T-helper 1 cell (primary cell): ENCODE measurements around the gene NKIRAS2.
A peak's percentile ranks its signal among the peaks of the same experiment; 100 is the strongest.
"Not testable (repeated sequence)": the region's sequence is repeated elsewhere in the genome, so short reads cannot be mapped to it uniquely, and the experiment has no call there.

Experiments used
- DNase-seq, 5 donors: peaks; one replicate each; pipeline ENCODE4 v3.0.0-alpha.2; 2012 to 2020

Gene NKIRAS2

DNA sequence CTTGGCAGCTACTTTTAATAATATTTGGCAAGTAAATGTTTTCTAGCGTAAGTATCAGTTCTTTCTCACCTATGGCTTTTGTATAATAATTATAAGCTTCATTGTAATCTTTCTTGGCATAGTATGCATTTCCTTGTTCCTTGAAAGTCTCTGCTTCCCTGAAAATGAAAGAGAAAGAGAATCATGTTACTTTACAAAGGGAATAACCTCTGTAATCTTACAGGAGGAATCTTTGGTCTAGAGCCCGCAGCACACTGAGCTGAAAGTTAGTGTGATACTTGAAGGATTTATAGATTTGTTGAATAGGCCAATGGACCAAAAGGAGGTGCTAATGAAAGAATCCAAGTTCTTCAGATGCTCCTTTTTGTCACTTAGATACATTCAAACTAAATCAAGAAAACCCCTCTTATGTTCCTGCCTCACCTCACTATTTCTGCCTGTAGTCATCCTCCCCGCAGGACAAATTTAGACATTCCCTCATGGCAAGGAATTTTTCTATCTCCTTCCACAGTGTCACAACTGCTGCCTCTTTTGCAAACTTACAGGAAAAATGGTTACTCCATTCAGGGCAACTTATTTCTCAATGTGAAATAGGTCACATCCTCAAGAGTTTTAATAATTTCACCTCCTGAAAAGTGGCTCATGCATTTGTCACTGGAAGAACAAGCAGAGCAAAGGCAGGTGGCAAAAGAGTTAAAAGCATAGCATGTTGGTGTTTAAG lies 19.3 kb upstream of the NKIRAS2 start:
- DNase-seq = no peak

DNA sequence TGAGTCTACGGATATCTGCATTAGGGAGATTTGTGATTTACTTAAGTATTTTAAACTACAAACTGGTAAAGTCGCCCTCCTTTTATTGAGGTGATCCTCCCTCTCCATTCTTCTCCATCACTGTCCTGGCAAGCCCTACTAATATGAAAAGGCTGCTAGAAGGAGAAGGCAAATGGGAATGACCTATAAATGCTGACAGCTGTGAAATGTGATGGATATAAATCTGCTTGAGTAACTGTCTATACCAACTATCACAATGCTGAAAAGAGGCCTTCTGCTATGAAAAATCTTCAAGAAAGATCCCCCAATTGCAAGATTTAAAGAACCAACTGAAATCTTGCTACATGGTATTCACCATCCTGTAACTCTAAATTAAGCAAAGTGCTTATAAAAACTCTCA lies 18.2 kb upstream of the NKIRAS2 start:
- no peak for DNase-seq

DNA sequence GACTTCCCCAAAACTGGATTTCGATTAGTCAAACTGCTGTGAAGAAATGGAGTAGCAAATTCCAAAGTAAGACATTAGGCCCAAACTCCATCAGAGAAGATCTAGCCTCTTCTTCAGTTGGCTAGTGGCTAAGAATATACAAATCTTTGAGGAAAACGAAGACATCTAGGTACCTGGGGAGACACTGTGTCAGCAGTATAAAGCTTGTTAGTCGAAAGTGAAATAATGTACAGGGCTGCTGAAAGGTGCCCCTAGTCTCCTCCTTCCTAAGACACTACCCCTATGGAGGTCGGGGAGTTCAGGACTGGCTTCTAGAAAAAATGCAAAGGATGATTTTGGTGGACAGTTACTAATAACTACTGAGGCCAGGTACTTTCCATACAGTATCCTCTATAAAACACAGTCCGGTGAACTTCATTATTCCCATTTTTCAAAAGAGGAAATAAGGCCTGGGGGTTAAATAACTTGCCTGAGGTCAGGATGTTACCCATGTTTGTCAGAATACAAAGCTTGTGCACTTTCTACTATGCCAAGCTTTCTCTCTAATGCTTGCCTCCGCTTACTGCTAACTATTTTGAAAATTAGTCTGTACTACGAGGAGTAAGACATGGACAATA lies 17.6 kb upstream of the NKIRAS2 start:
- no peak for DNase-seq

DNA sequence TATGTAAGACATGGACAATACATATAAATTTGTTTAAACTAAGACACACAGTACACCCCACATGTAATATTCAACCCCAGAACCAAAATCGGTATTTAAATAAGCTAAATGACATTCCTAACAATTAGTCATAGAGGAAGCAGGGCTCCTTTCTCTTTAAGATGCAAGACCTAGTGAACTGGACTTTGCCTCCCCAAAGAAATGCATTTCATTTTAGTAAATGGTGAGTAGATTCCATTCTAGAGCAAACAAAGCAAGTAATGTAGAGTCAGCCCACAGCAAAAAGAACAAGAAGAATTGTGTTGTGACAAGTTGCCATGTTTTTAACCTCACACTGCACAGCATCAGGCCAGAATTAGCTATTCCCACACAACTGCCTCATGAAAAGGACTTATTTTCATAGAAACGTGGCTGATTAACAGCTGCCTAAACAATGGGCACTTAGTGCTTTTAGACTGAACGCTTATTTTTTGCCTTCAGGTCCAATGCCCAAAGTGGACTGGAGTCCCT lies 17.0 kb upstream of the NKIRAS2 start:
- no peak for DNase-seq

DNA sequence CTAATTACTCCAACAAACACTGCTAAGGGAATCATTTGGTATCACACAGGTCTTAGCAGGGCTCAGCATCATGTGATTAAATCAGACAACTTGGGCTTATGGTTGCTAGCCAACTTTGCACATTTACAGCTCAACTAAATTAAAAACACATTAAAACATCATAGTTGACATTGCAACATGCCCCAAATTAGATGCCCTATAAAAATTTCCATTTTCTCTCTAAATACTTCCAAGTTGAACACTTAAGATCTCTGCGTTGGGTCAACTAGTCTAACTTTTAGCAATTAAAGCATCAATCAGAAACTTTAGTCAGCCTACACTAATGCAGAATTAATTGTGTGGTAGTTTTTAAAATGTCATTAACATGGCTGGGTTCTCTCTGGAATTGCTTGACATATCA lies 14.7 kb upstream of the NKIRAS2 start:
- no peak for DNase-seq

DNA sequence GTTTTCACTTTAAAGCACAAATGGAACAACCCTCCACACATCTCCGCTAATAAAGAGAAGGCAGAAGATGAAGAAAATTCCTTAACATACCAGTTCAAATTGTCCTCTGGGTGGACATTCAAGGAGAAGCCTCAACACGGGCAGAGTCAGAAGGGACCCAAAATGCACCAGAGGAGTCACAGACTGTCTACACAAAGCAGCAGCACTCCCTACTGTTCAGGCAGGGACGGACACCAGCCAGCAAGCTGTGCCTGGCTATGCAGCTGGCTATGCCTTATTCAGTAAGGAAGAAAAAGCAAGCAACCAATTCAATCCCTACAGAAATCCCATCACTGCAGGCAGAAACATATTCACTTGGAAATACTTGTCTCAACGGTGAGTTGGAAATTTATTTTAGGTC lies 10.7 kb upstream of the NKIRAS2 start:
- no peak for DNase-seq

DNA sequence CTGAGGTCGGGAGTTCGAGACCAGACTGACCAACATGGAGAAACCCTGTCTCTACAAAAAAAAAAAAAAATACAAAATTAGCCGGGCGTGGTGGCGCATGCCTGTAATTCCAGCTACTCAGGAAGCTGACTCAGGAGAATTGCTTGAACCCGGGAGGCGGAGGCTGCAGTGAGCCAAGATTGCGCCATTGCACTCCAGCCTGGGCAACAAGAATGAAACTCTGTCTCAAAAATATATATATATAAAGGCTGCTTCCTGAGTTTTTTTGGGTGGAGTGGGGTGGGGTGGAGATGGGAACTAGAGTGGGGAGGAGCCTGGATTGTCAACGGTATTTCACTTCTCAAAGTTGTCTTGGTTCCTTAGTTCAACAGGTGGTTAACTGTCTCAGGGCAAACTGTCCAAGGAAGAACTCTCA lies 9.6 kb upstream of the NKIRAS2 start:
- DNase-seq = not testable (repeated sequence)

DNA sequence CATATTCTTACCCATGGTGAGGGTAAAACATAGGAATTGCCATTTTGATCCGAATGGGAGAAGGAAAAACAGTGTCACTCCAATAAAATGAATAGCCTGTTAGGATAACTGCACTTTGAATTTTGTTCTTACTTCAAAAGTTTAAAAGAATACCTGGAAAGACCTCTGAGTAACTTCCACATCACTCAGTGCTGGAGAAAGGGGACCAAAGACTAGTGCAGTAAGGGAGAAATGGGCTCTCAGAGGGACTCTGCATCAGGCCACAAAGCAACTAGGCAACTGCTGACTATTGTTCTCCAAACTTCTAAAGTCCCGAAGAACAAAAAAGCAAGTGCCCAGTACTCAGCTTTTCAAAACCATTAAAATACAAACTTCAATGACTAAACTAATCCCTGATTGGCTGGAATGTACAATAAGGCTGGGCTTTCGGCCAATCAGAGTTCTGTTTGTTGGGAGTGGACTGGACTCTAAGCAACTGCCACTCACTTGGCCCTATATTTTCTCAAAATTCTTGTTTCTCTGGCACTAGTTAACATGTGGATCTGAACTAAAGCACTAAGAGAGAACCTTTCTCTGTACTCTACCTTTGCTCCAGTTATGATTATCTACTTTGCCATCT lies 8.9 kb upstream of the NKIRAS2 start:
- DNase-seq = no peak

DNA sequence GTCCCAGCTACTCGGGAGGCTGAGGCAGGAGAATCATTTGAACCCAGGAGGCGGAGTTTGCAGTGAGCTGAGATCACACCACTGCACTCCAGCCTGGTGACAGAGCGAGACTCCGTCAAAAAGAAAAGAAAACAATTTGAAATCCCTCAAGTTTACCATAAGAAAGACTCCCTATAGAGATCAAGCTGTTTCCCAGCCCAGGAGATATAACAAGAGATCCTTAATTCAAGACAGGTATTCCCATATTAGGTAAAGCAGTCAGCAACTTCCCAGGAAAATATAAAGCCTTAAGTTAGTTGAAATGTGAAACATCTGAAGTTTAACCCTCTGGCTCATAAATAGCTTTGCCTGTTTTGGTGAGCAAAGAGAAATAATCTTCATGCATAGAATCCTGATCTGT lies 7.5 kb upstream of the NKIRAS2 start:
- not testable (repeated sequence) for DNase-seq

DNA sequence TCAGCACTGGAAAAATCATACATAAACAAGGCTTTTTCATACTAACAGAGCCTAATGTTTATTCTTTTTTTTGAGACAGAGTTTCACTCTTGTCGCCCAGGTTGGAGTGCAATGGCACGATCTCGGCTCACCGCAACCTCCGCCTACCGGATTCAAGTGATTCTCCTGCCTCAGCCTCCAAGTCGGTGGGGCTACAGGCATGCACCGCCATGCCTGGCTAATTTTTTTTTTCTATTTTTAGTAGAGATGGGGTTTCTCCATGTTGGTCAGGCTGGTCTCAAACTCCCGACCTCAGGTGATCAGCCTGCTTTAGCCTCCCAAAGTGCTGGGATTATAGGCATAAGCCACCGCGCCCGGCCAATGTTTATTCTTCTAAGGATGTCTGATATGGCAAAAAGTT lies 6.2 kb upstream of the NKIRAS2 start:
- not testable (repeated sequence) for DNase-seq

DNA sequence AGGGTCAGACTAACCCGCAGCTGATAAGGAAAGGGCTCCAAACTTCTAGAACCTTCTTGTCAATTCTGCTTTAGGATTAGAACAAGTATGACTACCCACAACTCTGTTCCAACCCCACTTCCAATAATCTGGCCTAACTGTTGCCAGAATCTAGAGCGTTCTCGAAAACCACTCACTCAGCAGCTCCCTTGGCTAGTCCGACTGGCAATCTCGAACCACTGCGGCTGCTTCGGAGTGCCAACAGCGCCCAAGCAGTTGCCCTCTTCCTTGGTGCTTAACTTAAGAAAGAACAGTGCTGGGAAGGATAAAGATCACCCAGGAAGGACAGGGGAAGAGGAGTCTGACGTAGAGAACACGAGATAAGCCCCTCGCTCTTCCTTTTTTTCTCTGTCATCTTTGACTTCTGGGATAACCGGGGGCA lies 3.5 kb upstream of the NKIRAS2 start:
- DNase-seq = peak in 1 of 5 donors; percentile 24

DNA sequence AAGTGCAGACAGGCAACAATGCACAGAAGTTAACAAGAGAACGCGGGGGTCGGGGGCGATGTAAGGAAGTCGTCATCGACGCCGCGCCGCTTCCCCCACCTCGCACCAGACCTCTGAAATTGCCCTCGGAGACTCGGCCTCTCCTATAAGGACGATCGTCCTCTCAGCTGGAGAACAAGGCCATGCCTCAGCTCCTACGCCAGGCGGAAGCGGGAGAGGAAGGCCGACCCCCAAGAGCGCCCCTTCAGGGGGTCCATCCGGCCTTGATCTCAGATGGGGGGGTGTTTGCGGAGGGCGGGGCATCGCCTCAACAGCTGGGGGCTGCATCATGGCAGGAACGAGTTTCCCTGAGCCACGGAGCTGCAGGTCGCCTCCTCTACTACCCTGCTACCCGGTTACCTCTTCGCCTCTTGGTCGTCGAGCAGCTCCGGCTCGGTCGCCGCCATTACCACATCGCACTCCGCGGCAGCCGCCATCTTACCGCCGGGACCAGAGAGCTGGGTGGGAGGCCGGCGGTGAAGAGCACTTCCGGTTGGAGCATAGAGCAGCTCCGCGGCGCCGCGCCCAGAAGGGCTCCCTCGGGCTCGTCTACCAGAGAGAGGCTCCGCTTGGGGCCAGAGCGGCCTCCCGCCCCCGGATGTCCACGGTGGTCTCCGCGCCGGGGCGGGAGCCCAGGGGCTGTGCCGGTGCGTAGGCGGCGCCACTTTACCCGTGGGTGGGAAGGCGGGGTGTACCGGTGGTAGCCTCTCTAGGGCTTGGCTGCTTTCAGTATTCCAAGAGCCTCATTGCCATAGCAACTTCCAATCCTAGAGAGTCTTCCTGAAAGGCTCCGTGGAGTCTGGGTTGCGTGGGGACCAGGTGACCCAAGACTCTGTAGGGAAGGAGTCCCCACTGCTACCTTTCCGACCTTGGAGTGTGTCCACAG lies 2.7 kb upstream of the NKIRAS2 start, which contains the start of gene DNAJC7:
DNAJC7 (minus strand) TSS at position 499 of the 925 bp plus-strand sequence; CDS start at position 476, 23 bp downstream.
- DNase-seq = peak; percentile 76 to 94 (median 83)

DNA sequence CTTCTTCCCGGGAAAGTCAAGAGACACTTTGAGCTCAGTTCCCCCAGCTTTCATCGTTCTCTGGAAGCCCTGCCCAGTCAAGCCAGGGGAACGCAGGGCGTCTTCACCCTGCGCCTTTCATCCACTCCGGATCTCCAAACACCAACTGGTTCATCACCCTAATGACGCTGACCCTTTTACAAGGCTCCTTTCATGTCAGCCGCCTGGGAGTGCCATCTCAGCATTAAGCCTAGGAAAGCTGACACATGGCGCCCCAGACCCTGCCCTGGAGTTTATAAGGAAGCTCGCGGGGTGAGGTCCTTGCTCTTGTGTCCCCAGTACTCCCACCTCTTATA lies 2.1 kb upstream of the NKIRAS2 start:
- no peak for DNase-seq

DNA sequence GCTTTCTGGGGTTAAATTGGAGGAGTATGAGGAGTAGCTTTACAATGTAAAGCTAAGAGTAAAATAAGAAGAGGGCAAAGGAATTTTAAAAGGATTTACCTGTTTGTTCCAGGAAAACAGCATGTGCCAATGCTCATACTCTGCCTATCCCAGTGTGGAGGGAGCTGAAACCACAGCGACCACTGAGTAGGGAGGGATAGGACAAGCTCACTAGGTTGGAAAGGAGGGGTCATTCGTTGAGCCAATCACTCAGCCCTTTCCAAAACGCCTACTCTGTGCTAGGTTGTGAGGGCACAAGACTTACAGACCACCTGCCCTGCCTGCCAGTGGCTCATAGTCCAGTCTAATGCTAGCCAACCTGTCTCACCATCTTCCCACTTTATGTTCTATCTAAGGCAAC lies 1.6 kb upstream of the NKIRAS2 start:
- no peak for DNase-seq

DNA sequence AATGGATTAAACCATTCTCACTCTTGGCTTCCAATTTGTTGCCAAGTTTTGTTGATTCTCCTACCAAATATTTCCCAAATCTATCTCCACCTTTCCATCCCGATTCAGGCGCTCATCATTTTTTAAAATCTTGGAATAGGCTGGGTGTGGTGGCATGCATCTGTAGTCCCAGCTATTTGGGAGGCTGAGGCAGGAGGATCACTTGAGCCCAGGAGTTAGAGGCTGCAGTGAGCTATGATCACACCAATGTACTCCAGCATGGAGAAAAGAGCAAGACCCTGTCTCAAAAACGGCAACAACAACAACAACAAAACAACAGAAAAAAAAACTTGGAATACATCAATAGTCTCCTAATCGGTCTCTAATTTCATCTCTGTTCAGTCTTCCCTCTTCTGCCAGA lies 902 bp upstream of the NKIRAS2 start:
- DNase-seq = no peak

DNA sequence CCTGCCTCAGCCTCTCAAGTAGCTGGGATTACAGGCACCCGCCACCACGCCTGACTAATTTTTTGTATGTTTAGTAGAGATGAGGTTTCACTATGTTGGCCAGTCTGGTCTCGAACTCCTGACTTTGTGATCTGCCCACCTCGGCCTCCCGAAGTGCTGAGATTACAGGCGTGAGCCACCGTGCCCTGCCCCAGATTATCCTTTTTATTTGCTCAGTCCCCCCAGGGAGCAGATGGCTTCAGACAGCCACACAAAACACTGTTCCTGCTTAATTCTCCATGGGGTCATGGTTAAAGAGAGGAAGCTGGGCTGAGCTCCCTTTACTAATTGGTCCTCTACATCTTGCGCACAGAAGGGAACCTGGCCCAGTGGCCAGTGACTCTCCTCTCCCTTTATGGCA lies 955 bp downstream of the NKIRAS2 start:
- not testable (repeated sequence) for DNase-seq

DNA sequence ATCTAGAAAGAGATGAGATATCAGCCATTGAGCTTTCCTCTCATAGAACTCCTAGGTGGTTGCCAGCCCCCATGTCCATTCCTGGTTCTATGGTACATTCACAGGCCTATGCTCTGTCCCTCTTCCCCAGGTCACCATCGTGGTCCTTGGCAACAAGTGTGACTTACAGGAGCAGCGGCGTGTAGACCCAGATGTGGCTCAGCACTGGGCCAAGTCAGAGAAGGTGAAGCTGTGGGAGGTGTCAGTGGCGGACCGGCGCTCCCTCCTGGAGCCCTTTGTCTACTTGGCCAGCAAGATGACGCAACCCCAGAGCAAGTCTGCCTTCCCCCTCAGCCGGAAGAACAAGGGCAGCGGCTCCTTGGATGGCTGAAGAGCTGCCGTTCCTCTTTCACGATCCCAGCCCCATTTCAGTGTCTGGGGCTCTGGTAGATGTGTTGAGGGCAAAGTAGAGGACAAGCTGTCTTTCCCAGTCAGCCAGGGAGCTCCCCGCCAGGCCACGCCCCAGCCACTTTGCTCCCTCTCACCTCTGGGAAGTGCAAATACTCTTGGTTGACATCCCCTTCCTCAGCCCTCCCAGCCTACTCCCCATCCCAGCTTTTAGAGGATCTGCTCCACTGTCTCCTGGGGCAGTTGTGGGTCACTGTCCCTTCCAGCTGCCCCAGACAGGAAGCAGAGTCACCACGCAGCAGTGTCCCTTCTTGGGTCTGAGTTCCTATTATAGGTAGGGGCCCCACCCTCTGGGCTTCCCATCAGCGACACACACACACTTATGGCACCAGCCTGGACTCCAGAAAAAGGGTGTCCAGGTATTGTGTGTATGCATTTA lies 3.8 kb downstream of the NKIRAS2 start:
- DNase-seq = no peak

DNA sequence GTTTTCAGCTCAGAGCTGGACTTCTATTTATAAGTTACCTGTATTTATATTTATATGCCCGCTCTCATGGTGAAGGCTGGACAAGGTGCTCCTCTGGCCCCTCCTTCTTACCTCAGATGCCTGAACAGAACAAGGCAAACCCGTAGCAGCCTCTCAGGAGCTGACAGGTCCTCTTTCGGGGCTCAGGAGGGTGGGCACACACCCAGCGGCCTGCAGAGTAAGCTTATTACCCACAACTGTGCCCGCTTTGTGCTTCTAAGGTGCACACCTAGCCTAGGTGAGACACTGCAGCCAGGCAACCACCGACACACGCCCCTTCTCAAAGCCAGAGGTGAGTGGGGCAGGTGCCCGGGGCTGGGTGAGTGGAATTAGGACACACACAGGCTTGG lies 5.3 kb downstream of the NKIRAS2 start:
- no peak for DNase-seq

DNA sequence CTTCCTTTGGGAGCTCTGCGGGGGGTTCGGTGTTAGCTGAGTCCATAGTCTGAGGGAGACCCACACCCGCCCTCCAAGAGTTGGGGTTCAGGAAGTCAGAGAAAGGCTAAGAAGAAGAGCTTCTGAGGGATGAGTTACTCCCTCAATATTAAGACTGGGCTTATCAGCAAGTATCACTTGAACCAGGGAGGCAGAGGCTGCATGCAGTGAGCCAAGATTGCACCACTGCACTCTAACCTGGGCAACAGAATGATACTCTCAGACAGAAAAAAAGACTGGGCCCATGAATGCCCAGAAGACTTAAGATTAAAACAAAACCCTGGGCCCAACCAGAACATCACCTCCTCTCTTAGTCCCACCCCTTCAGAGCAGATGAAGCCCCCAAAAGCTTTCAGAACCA lies 6.0 kb downstream of the NKIRAS2 start:
- no peak for DNase-seq

DNA sequence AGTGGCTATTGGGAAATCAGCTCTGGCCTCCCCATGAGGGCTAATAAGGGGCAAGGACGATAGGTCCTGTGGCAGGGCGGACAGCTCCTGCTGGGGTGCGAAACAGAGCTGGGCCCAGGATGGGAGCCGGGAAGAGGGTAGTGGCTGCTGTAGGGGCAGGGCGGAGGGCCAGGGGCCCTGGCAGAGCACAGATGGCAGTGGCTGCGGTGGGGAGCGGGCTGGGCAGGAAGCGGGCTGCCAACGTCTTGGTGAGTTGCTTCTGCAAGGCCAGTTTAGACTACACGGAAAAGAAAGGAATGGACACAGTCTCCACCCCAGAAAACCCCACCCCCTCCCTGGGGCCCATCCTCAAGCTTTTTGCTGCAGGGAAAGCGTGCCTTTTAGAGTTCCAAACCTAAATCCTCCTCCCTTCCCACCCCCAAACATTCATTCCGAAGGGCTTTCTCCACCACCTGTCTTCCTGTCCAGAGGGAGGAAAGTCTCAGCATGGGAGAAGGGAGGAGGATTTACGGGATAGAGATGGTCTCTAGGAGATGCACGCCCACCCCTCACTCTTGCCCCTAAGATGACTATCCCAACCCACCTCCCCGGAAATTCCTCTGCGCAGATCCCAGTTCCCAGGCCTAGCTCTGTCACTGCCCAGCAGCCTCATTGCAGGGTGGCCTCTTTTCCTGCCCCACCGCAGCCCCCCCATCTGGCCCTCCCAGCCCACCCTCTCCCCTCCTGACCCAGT lies 7.1 kb downstream of the NKIRAS2 start:
- no peak for DNase-seq

DNA sequence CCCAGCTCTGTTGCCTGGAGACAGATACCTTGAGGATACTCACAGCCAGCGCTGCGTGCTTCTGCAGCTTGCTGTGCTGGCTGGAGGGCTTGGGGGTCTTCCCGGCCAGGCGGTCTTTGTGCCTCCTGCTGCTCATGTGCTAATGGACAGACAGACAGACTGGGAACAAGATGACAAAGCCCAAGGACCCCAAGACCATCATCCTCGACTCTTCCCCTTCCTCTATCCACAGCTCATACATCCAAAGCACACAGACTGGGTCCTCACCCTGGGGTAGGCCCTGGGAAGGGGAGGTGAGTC lies 7.7 kb downstream of the NKIRAS2 start:
- DNase-seq = no peak
